GM19324 (cell line): Measurements from ENCODE around the gene RBPMS2.
"Not testable (repeated sequence)": the region's sequence is repeated elsewhere in the genome, so short reads cannot be mapped to it uniquely, and the experiment has no call there.

ENCODE experiments used
- ATAC-seq: cut with Tn5 transposase; IDR thresholded peaks from one replicate; pipeline ENCODE4 v1.9.1; 2021; ENCODE audit warnings: mild to moderate bottlenecking, moderate library complexity; ENCODE audit not compliant: unreplicated experiment, low FRiP score

RBPMS2 gene

GRCh38 chr15:64755427-64755940 lies 19.9 kb downstream of the RBPMS2 start:
- ATAC-seq = no peak

- ATAC-seq = no peak
These were observed 20.5 kb downstream of the RBPMS2 start for GRCh38 chr15:64754663-64755426.

- ATAC-seq = no peak
These were observed 21.8 kb downstream of the RBPMS2 start for GRCh38 chr15:64753480-64754185.

- ATAC-seq = no peak
These were observed 23.9 kb downstream of the RBPMS2 start for GRCh38 chr15:64751464-64751863.

- no peak for ATAC-seq
These were observed 25.3 kb downstream of the RBPMS2 start for GRCh38 chr15:64749999-64750657.

GRCh38 chr15:64749167-64749566 lies 26.2 kb downstream of the RBPMS2 start:
- no peak for ATAC-seq

GRCh38 chr15:64748251-64748650 lies 27.1 kb downstream of the RBPMS2 start:
- ATAC-seq = no peak

- ATAC-seq = no peak
These were observed 27.8 kb downstream of the RBPMS2 start for GRCh38 chr15:64747578-64747977.

GRCh38 chr15:64746921-64747320 lies 28.5 kb downstream of the RBPMS2 start:
- ATAC-seq = no peak

GRCh38 chr15:64746356-64746755 lies 29.0 kb downstream of the RBPMS2 start:
- no peak for ATAC-seq

GRCh38 chr15:64743691-64744090 lies 31.7 kb downstream of the RBPMS2 start:
- no peak for ATAC-seq

- no peak for ATAC-seq
These were observed 32.5 kb downstream of the RBPMS2 start for GRCh38 chr15:64742921-64743320.

GRCh38 chr15:64742385-64742784 lies 33.0 kb downstream of the RBPMS2 start:
- no peak for ATAC-seq

- not testable (repeated sequence) for ATAC-seq
These were observed 33.7 kb downstream of the RBPMS2 start for GRCh38 chr15:64741708-64742107.

- no peak for ATAC-seq
These were observed 34.8 kb downstream of the RBPMS2 start for GRCh38 chr15:64740311-64741170.

GRCh38 chr15:64739577-64740143 lies 35.7 kb downstream of the RBPMS2 start:
- ATAC-seq = no peak

- no peak for ATAC-seq
These were observed 36.2 kb downstream of the RBPMS2 start for GRCh38 chr15:64739156-64739555.

GRCh38 chr15:64738226-64739095 lies 36.9 kb downstream of the RBPMS2 start:
- ATAC-seq = no peak
